ENCODE results near the gene GNAT3.

GRCh38 chr7:80500325-80500724, 11.5 kb downstream of the GNAT3 start:
- no peak for TF ChIP-seq CTCF (IDR thresholded peaks at IDR 0.05)
- no peak for TF ChIP-seq POLR2A (IDR thresholded peaks at IDR 0.05)

Data from uterus (tissue), 2 donors.